LNCAP (cell line): ENCODE results near the gene SULT1A1.
A peak's percentile ranks its signal among the peaks of the same experiment; 100 is the strongest.
"Not testable (repeated sequence)": the region's sequence is repeated elsewhere in the genome, so short reads cannot be mapped to it uniquely, and the experiment has no call there.

Experiments
- CTCF ChIP-seq: fragments of 450-650 bp; IDR thresholded peaks from 2 replicates; pipeline ENCODE4 v1.5.1; 2017; ENCODE audit warnings: mild to moderate bottlenecking

SULT1A1 gene

GRCh38 chr16:28609631-28610594 is at the start of gene SULT1A1:
SULT1A1 (minus strand) TSS chr16:28610044; CDS start chr16:28608855, 1,189 bp downstream.
- TF ChIP-seq CTCF: no peak

GRCh38 chr16:28637765-28638164 is 27.9 kb upstream of the SULT1A1 start, which contains the start of gene NPIPB8:
NPIPB8 (plus strand) TSS chr16:28638065; CDS start chr16:28638361, 296 bp downstream.
- not testable (repeated sequence) for TF ChIP-seq CTCF

GRCh38 chr16:28623172-28623711 is 13.4 kb upstream of the SULT1A1 start:
- no peak for TF ChIP-seq CTCF

- TF ChIP-seq CTCF: no peak
These were observed 11.8 kb upstream of the SULT1A1 start for GRCh38 chr16:28621481-28622155.

GRCh38 chr16:28617874-28618273 is 8.0 kb upstream of the SULT1A1 start:
- TF ChIP-seq CTCF: no peak

- TF ChIP-seq CTCF: no peak
These were observed 6.8 kb upstream of the SULT1A1 start for GRCh38 chr16:28616636-28617035.

- TF ChIP-seq CTCF: peak; percentile 60
These were observed 5.8 kb upstream of the SULT1A1 start for GRCh38 chr16:28615486-28616223.
